Endothelial cell of umbilical vein (primary cell): ENCODE results near the gene DMTF1. TPM values are rescaled to one million over a fixed set of nuclear protein-coding genes. Genes with fewer than 3 reads are reported as not detected.

Source experiments
- BruUV-seq: library from RNA; stranded (reverse); fragments of 400-500 nt; replicated peaks from 2 replicates; lab custom pipeline; 2021; lab: Mats Ljungman, UMichigan
- CTCF ChIA-PET: fragments of 300-600, 350-600 bp; sonication (Branson Sonifier 250); formaldehyde crosslinking; loops from one replicate; lab custom pipeline; 2021; ENCODE audit warnings: antibody characterized with exemption, inconsistent platforms; lab: Charles Lee
- POLR2A ChIA-PET: fragments of 300-600, 350-600 bp; sonication (Branson Sonifier 250); formaldehyde crosslinking; loops from one replicate; lab custom pipeline; 2021; ENCODE audit warnings: antibody characterized with exemption, inconsistent platforms; lab: Charles Lee
- DNase-seq: peaks from one replicate; pipeline ENCODE4 v3.0.0-alpha.2; 2011; ENCODE audit warnings: low read depth, low spot score
- FAIRE-seq: peaks from 2 replicates; lab custom pipeline; 2011; peaks lifted over from hg19 to GRCh38; lab: Jason Lieb, UNC
- H2AFZ ChIP-seq: 2 replicates; pipeline ENCODE4 v1.6.0; 2012; ENCODE audit warnings: low read depth, low read length, control low read depth, inconsistent platforms
- H3K27ac ChIP-seq: 2 replicates; pipeline ENCODE4 v1.5.1; 2011; ENCODE audit warnings: low read depth, mild to moderate bottlenecking, control low read depth, low read length, moderate library complexity; ENCODE audit not compliant: insufficient read depth
- H3K27me3 ChIP-seq, 2 experiments: 2 replicates each; pipeline versions ENCODE4 v1.6.0 to v1.6.1; 2011; ENCODE audit warnings: low read length in 2 of 2, mixed read lengths in 1 of 2; ENCODE audit not compliant: control insufficient read depth in 2 of 2, insufficient read depth in 2 of 2
- H3K36me3 ChIP-seq, 2 experiments: 2 replicates in 1 of 2; 3 replicates in 1 of 2; pipeline ENCODE4 v1.5.1; 2011; ENCODE audit warnings: low read length in 2 of 2, mild to moderate bottlenecking in 1 of 2, moderate library complexity in 1 of 2; ENCODE audit not compliant: control insufficient read depth in 2 of 2, insufficient read depth in 2 of 2; ENCODE audit errors: extremely low read depth in 1 of 2
- H3K4me1 ChIP-seq: 3 replicates; pipeline ENCODE4 v1.5.1; 2011; ENCODE audit warnings: mild to moderate bottlenecking, low read length; ENCODE audit not compliant: control insufficient read depth, insufficient read depth; ENCODE audit errors: extremely low read depth
- H3K4me2 ChIP-seq: 2 replicates; pipeline ENCODE4 v1.6.1; 2011; ENCODE audit warnings: low read length, control low read depth, mixed read lengths; ENCODE audit not compliant: insufficient read depth
- H3K4me3 ChIP-seq, 3 experiments: fragments of 200-600 bp in 1 of 3; sonication (generic), shearing (Covaris generic) in 1 of 3; replicated peaks in 1 of 3; 2 replicates each; pipeline ENCODE4 v1.5.1; 2011 to 2016; ENCODE audit warnings: control low read depth in 3 of 3, low read length in 3 of 3, mild to moderate bottlenecking in 2 of 3, inconsistent platforms in 1 of 3, low read depth in 1 of 3, moderate library complexity in 1 of 3; ENCODE audit not compliant: insufficient read depth in 1 of 3
- H3K79me2 ChIP-seq: 2 replicates; pipeline ENCODE4 v1.6.0; 2012; ENCODE audit warnings: low read length, inconsistent platforms; ENCODE audit not compliant: control insufficient read depth, insufficient read depth
- H3K9ac ChIP-seq: replicated peaks from 2 replicates; pipeline ENCODE3; 2011; ENCODE audit warnings: low read length, control low read depth; ENCODE audit not compliant: insufficient read depth; ENCODE audit errors: extremely low read depth
- H3K9me1 ChIP-seq: replicated peaks from 3 replicates; pipeline ENCODE4 v1.6.0; 2011; ENCODE audit warnings: mild to moderate bottlenecking, low read length; ENCODE audit not compliant: control insufficient read depth, insufficient read depth; ENCODE audit errors: extremely low read depth
- H3K9me3 ChIP-seq: replicated peaks from 2 replicates; pipeline ENCODE4 v1.5.1; 2012; ENCODE audit warnings: low read length, inconsistent platforms; ENCODE audit not compliant: control insufficient read depth, insufficient read depth
- H4K20me1 ChIP-seq: replicated peaks from 2 replicates; pipeline ENCODE3; 2011; ENCODE audit warnings: mild to moderate bottlenecking, low read length; ENCODE audit not compliant: control insufficient read depth, insufficient read depth; ENCODE audit errors: extremely low read depth
- EZH2 ChIP-seq: IDR thresholded peaks from 2 replicates; pipeline ENCODE4 v1.6.1; 2012; ENCODE audit warnings: borderline replicate concordance, low read depth, mild to moderate bottlenecking, moderate library complexity, low read length, inconsistent platforms; ENCODE audit not compliant: severe bottlenecking
- FOS ChIP-seq: IDR thresholded peaks from 2 replicates; pipeline ENCODE4 v1.6.1; 2011; ENCODE audit warnings: mild to moderate bottlenecking, low read length, moderate library complexity, borderline replicate concordance; ENCODE audit not compliant: insufficient read depth
- GATA2 ChIP-seq: IDR thresholded peaks from 2 replicates; pipeline ENCODE4 v1.7.0; 2011; ENCODE audit warnings: low read depth, mild to moderate bottlenecking, moderate library complexity, mixed read lengths, low read length; ENCODE audit not compliant: insufficient read length, insufficient read depth
- JUN ChIP-seq: IDR thresholded peaks from 2 replicates; pipeline ENCODE4 v1.6.1; 2011; ENCODE audit warnings: borderline replicate concordance, low read depth; ENCODE audit not compliant: insufficient read length, insufficient read depth
- MYC ChIP-seq: IDR thresholded peaks from one replicate; pipeline ENCODE4 v1.6.1; 2011; ENCODE audit warnings: mild to moderate bottlenecking, low read depth, low read length
- POLR2A ChIP-seq: IDR thresholded peaks from 2 replicates; pipeline ENCODE4 v1.6.1; 2012; ENCODE audit warnings: low read depth, mild to moderate bottlenecking, control low read depth, low read length
- POLR2AphosphoS5 ChIP-seq: IDR thresholded peaks from 2 replicates; pipeline ENCODE4 v1.6.1; 2012; ENCODE audit warnings: low read depth, mild to moderate bottlenecking, control low read depth, low read length, moderate library complexity; ENCODE audit not compliant: insufficient read depth
- dilution Hi-C: fragments of 300-500 bp; cut with MboI; formaldehyde crosslinking; loops from one replicate; pipeline ENCODE4 v1.15.0; 2019; ENCODE audit warnings: low sequenced_read_pairs; ENCODE audit not compliant: extremely low pct_ligation_motif_present
- intact Hi-C: fragments of 100-400 bp; cut with micrococcal nuclease; formaldehyde crosslinking; loops from one replicate; pipeline ENCODE4 v1.10.0; 2022
- polyA plus RNA-seq, 4 experiments: library from polyadenylated mRNA; depleted of rRNA in 3 of 4; stranded (reverse) in 3 of 4; unstranded in 1 of 4; fragments of >200 nt; gene quantifications; 2 replicates each; pipeline versions ENCODE4 v1.2.1 to v1.2.3, GENCODE V29; 2011 to 2012; ENCODE audit warnings: missing spikeins in 1 of 4
- total RNA-seq: library from RNA; stranded (reverse); gene quantifications from 2 replicates; pipeline ENCODE4 v1.2.3, GENCODE V29; 2021
- TF ChIP-seq, protein P1 (sequence below), 2 donors: IDR thresholded peaks; 1 replicate in 1 of 2; 2 replicates in 1 of 2; pipeline ENCODE4 v1.5.1; 2011; ENCODE audit warnings: low read length in 2 of 2, mild to moderate bottlenecking in 2 of 2, moderate library complexity in 2 of 2, control low read depth in 1 of 2, inconsistent platforms in 1 of 2, low read depth in 1 of 2; ENCODE audit not compliant: insufficient read depth in 1 of 2; ENCODE audit errors: extremely low read depth in 1 of 2
- TF ChIP-seq, protein P2 (sequence below): IDR thresholded peaks from 2 replicates; pipeline ENCODE4 v1.6.1; 2011; ENCODE audit not compliant: insufficient read depth, insufficient read length

DMTF1 gene
- total and polyA plus RNA-seq, 2 donors (not counting 3 experiments of a cell fraction or from before 2014, with no cell fraction given): 78.5 to 100.0 TPM

DNA sequence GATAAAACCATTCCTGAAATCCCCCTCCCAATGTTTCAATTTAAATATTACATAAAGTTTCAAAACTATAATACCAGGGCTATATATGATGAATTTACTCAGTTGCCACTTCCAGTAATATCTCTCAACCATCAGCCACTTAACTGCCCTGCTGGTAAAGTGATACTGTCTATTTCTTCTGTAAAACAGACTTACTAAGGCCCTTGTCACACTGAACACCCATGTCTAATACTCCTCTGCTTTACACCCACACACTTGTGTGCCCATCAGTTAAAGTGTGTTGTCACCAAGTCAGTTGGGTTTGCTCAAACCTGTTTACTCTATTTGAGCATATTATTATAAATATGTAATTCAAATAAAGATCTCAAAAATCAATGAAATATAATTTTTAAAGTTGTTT is 29.1 kb upstream of the DMTF1 start:
- Histone ChIP-seq H3K79me2 (no peaks in the 10 kb centered on the region), H3K4me2 (no peak overlapping the region), H3K36me3 (no peaks in the 10 kb centered on the region), H3K9me1 (no peaks in the 10 kb centered on the region), H3K4me1 (no peaks in the 10 kb centered on the region), H2AFZ (no peak overlapping the region), H3K9ac (no peak overlapping the region), H3K4me3 (no peak overlapping the region), H3K27ac (no peak overlapping the region), H4K20me1 (no peaks in the 10 kb centered on the region), H3K9me3 (no peaks in the 10 kb centered on the region), H3K27me3 (no peaks in the 10 kb centered on the region)
- DNase-seq (no peak), FAIRE-seq (no peak)
- CTCF ChIA-PET: interaction anchor here (1.6 kb wide), 1 partner anchor 25 kb away, joined by 4 read pairs; no protein-coding TSS in a partner anchor
- intact Hi-C loops (no loop called here), dilution Hi-C loops (no loop called here)
- BruUV-seq: no TSS peak
- TF ChIP-seq GATA2 (no peak), JUN (no peak), MYC (no peak), POLR2AphosphoS5 (no peak), POLR2A (no peak), EZH2 (no peak), FOS (no peak)
- TF ChIP-seq, protein P1, sequence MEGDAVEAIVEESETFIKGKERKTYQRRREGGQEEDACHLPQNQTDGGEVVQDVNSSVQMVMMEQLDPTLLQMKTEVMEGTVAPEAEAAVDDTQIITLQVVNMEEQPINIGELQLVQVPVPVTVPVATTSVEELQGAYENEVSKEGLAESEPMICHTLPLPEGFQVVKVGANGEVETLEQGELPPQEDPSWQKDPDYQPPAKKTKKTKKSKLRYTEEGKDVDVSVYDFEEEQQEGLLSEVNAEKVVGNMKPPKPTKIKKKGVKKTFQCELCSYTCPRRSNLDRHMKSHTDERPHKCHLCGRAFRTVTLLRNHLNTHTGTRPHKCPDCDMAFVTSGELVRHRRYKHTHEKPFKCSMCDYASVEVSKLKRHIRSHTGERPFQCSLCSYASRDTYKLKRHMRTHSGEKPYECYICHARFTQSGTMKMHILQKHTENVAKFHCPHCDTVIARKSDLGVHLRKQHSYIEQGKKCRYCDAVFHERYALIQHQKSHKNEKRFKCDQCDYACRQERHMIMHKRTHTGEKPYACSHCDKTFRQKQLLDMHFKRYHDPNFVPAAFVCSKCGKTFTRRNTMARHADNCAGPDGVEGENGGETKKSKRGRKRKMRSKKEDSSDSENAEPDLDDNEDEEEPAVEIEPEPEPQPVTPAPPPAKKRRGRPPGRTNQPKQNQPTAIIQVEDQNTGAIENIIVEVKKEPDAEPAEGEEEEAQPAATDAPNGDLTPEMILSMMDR (IDR thresholded peaks at IDR 0.05; ENCODE audit: extremely low read depth in 1 of 2, insufficient read depth in 1 of 2, low read depth in 1 of 2, low read length in 2 of 2): no peak
- TF ChIP-seq, protein P2, sequence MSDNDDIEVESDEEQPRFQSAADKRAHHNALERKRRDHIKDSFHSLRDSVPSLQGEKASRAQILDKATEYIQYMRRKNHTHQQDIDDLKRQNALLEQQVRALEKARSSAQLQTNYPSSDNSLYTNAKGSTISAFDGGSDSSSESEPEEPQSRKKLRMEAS: no peak
- POLR2A ChIA-PET: no interaction called here
